HepG2 (cell line): ENCODE results near the gene ZBTB43. TPM values are rescaled to one million over a fixed set of nuclear protein-coding genes. Genes with fewer than 3 reads are reported as not detected.

Experiments used
- ADNP ChIP-seq: sonication (generic); formaldehyde crosslinking; IDR thresholded peaks from 2 replicates; pipeline ENCODE4 v1.4.0; 2020; ENCODE audit warnings: missing genetic modification reagents
- AKAP8 ChIP-seq: sonication (generic); formaldehyde crosslinking; IDR thresholded peaks from 2 replicates; pipeline ENCODE4 v1.5.1; 2020; ENCODE audit warnings: mild to moderate bottlenecking, missing genetic modification reagents
- DNMT1 ChIP-seq: sonication (generic); formaldehyde crosslinking; IDR thresholded peaks from 2 replicates; pipeline ENCODE4 v1.5.1; 2020; ENCODE audit warnings: mild to moderate bottlenecking, missing genetic modification reagents
- GABPA ChIP-seq, 2 experiments: IDR thresholded peaks; 2 replicates each; pipeline ENCODE4 v1.6.1; 2011 to 2016; ENCODE audit warnings: low read depth in 2 of 2, low read length in 1 of 2, missing biosample characterization in 1 of 2, missing genetic modification characterization in 1 of 2
- HHEX ChIP-seq: IDR thresholded peaks from 2 replicates; pipeline ENCODE4 v1.6.1; 2016; ENCODE audit warnings: control low read depth
- HMGA1 ChIP-seq: sonication (generic); formaldehyde crosslinking; conservative IDR thresholded peaks from 2 replicates; pipeline ENCODE4 v1.4.0; 2020; ENCODE audit warnings: missing genetic modification reagents
- HNF4A ChIP-seq: sonication (generic); formaldehyde crosslinking; IDR thresholded peaks from 2 replicates; pipeline ENCODE4 v1.4.0; 2020; ENCODE audit warnings: missing genetic modification reagents
- ISL2 ChIP-seq: sonication (generic); formaldehyde crosslinking; IDR thresholded peaks from 2 replicates; pipeline ENCODE4 v1.5.0; 2020; ENCODE audit warnings: missing genetic modification reagents
- KDM4B ChIP-seq: sonication (generic); formaldehyde crosslinking; IDR thresholded peaks from 2 replicates; pipeline ENCODE4 v1.4.0; 2020; ENCODE audit warnings: missing genetic modification reagents
- MAFG ChIP-seq: sonication (generic); formaldehyde crosslinking; IDR thresholded peaks from 2 replicates; pipeline ENCODE4 v1.5.1; 2020; ENCODE audit warnings: mild to moderate bottlenecking, missing genetic modification reagents
- MBNL3 ChIP-seq: fragments of 250-450 bp; sonication (Bioruptor Pico); conservative IDR thresholded peaks from 2 replicates; pipeline ENCODE4 v1.8.0; 2022; ENCODE audit warnings: mild to moderate bottlenecking, inconsistent platforms
- NR2F6 ChIP-seq, 2 experiments: IDR thresholded peaks; 2 replicates each; pipeline ENCODE4 v1.6.1; 2016; ENCODE audit warnings: antibody characterized with exemption in 1 of 2, mild to moderate bottlenecking in 1 of 2
- NR3C1 ChIP-seq: sonication (generic); formaldehyde crosslinking; IDR thresholded peaks from 2 replicates; pipeline ENCODE4 v1.4.0; 2020; ENCODE audit warnings: missing genetic modification reagents
- PPARG ChIP-seq: conservative IDR thresholded peaks from 2 replicates; pipeline ENCODE4 v1.6.1; 2016; ENCODE audit warnings: missing biosample characterization, missing genetic modification reagents
- SRF ChIP-seq: IDR thresholded peaks from 2 replicates; pipeline ENCODE4 v1.6.1; 2011; ENCODE audit warnings: mild to moderate bottlenecking, low read depth, low read length, moderate library complexity
- YEATS4 ChIP-seq: sonication (generic); formaldehyde crosslinking; IDR thresholded peaks from 2 replicates; pipeline ENCODE4 v1.4.0; 2020; ENCODE audit warnings: missing genetic modification reagents, borderline replicate concordance
- ZNF232 ChIP-seq: sonication (generic); formaldehyde crosslinking; IDR thresholded peaks from 2 replicates; pipeline ENCODE4 v1.4.0; 2020; ENCODE audit warnings: missing genetic modification reagents, borderline replicate concordance
- ZNF253 ChIP-seq: sonication (generic); formaldehyde crosslinking; IDR thresholded peaks from 2 replicates; pipeline ENCODE4 v1.8.0; 2022; ENCODE audit warnings: mild to moderate bottlenecking, missing genetic modification reagents, borderline replicate concordance
- ZNF329 ChIP-seq: sonication (generic); formaldehyde crosslinking; IDR thresholded peaks from 2 replicates; pipeline ENCODE4 v1.9.0; 2021; ENCODE audit warnings: low read depth, mild to moderate bottlenecking, missing genetic modification reagents
- ZNF335 ChIP-seq: sonication (generic); formaldehyde crosslinking; IDR thresholded peaks from 2 replicates; pipeline ENCODE4 v1.4.0; 2020; ENCODE audit warnings: missing genetic modification reagents
- ZNF383 ChIP-seq: sonication (generic); formaldehyde crosslinking; IDR thresholded peaks from 2 replicates; pipeline ENCODE4 v1.4.0; 2020; ENCODE audit warnings: missing genetic modification reagents, mild to moderate bottlenecking, borderline replicate concordance
- ZNF501 ChIP-seq: sonication (generic); formaldehyde crosslinking; IDR thresholded peaks from 2 replicates; pipeline ENCODE4 v1.5.1; 2020; ENCODE audit warnings: mild to moderate bottlenecking, moderate library complexity, missing genetic modification reagents
- ZNF530 ChIP-seq: sonication (generic); formaldehyde crosslinking; IDR thresholded peaks from 2 replicates; pipeline ENCODE4 v1.5.0; 2020; ENCODE audit warnings: low read depth, mild to moderate bottlenecking, missing genetic modification reagents
- ZNF562 ChIP-seq: sonication (generic); formaldehyde crosslinking; IDR thresholded peaks from 2 replicates; pipeline ENCODE4 v1.8.0; 2022; ENCODE audit warnings: missing genetic modification reagents, borderline replicate concordance
- ZNF652 ChIP-seq: IDR thresholded peaks from 2 replicates; pipeline ENCODE4 v1.6.1; 2016; ENCODE audit warnings: low read depth, borderline replicate concordance
- ZNF7 ChIP-seq: IDR thresholded peaks from 2 replicates; pipeline ENCODE4 v1.6.1; 2016; ENCODE audit warnings: missing biosample characterization, missing genetic modification reagents
- ZNF724P ChIP-seq: sonication (generic); formaldehyde crosslinking; IDR thresholded peaks from 2 replicates; pipeline ENCODE4 v1.8.0; 2022; ENCODE audit warnings: missing genetic modification reagents, borderline replicate concordance
- polyA plus RNA-seq, 8 experiments: library from polyadenylated mRNA; depleted of rRNA in 3 of 8; stranded (reverse) in 7 of 8; unstranded in 1 of 8; fragments of >200 nt; fragmentation: Illumina TruSeq in 4 of 8; extraction: Trizol in 4 of 8; gene quantifications; 2 replicates each; pipeline versions ENCODE4 v1.2.1 to v1.2.3, GENCODE V29; 2011 to 2016; ENCODE audit warnings: low read depth in 4 of 8, missing spikeins in 1 of 8, mixed read lengths in 1 of 8; ENCODE audit not compliant: insufficient read depth in 1 of 8
- total RNA-seq, 5 experiments: library from RNA; depleted of rRNA; stranded (reverse); fragments of >200 nt; fragmentation: Illumina TruSeq; extraction: Trizol; gene quantifications; 2 replicates each; pipeline ENCODE4 v1.2.3, GENCODE V29; 2016; ENCODE audit warnings: low read depth in 1 of 5
- TF ChIP-seq, protein P1 (sequence below): sonication (generic); formaldehyde crosslinking; IDR thresholded peaks from 2 replicates; pipeline ENCODE4 v1.5.1; 2020; ENCODE audit warnings: mild to moderate bottlenecking, missing genetic modification reagents, moderate library complexity

Gene ZBTB43
- total and polyA plus RNA-seq, 2 of the 13 experiments (the other 11 are each of a cell fraction or from before 2014, with no cell fraction given), result 7.1 to 31.4 TPM

DNA sequence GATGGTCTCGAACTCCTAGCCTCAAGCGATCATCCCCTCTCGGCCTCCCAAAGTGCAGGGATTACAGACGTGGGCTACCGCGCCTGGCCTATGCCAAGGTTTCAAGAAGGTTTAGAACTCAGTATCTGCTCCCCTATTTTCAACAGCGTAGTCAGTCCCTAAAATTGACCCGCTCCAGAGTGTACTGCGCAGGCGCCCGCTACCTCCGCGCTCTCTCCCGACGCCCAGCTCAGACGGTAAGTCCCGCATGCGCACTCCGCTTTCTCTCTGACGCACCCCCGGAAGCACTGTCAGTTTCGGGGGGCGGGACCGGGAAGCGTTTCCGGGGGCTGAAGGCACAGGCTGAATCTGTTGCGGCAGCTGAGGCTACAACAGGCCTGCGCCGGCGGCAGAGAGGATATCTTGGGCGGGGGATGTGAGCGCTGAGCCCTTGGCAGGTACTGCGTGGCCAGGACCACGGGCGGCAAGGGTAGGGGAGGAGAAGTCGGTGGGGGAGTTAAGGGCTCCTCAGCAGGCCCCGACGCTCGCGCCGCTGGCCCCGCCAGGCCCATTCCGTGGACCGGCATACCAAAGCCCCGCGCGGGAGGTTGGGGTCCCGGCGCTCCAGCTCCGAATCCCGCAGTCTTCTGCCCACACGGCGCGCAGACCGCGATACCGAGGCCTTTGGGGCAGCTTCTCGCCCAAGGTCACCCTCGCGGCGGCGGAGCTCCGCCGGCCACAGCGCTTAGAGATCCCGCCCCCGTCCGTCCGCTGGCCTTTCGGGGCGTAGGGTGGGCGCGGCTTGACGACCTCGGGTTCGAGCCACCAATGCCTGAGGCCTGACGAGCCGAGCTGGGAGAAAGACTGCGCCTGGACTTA lies at the start of gene ZBTB43 (continued):
- TF ChIP-seq NR2F6 (IDR thresholded peaks at IDR 0.05), result no peak
- TF ChIP-seq NR2F6 (CRISPR knock-in tag; IDR thresholded peaks at IDR 0.05), result no peak; the same call in 1 of the 2 replicates
- TF ChIP-seq SRF, result no peak
- TF ChIP-seq ZNF232 (CRISPR knock-in tag), result no peak
- TF ChIP-seq YEATS4 (CRISPR knock-in tag), result peak; percentile 11
- no peak for TF ChIP-seq NR3C1 (CRISPR knock-in tag)
- no peak for TF ChIP-seq ZNF7 (CRISPR knock-in tag)
- TF ChIP-seq PPARG (CRISPR knock-in tag), result 0 out of 2 replicates have a peak, but pooled peaks have one; percentile 11
- 0 out of 2 replicates have a peak, but pooled peaks have one; percentile 50 for TF ChIP-seq ZNF724P
- peak; percentile 8; the same call in 1 of the 2 replicates for TF ChIP-seq ADNP
- TF ChIP-seq DNMT1 (CRISPR knock-in tag), result peak; percentile 15; the same call in 1 of the 2 replicates
- no peak for TF ChIP-seq ZNF383 (CRISPR knock-in tag)
- no peak for TF ChIP-seq ZNF562 (CRISPR knock-in tag)
- peak; percentile 97 for TF ChIP-seq GABPA (IDR thresholded peaks at IDR 0.05; ENCODE audit: low read depth, low read length)
- TF ChIP-seq GABPA (CRISPR knock-in tag; IDR thresholded peaks at IDR 0.05; ENCODE audit: low read depth), result peak; percentile 99
- TF ChIP-seq MBNL3 (CRISPR knock-in tag), result no peak
- TF ChIP-seq ZNF329 (CRISPR knock-in tag), result 0 out of 2 replicates have a peak, but pooled peaks have one; percentile 35
- TF ChIP-seq AKAP8 (CRISPR knock-in tag), result peak; percentile 14; the same call in 1 of the 2 replicates
- TF ChIP-seq ISL2 (CRISPR knock-in tag), result no peak
- no peak for TF ChIP-seq ZNF530
- no peak for TF ChIP-seq HNF4A (CRISPR knock-in tag)
- no peak for TF ChIP-seq ZNF652 (CRISPR knock-in tag)
- no peak; the same call in 1 of the 2 replicates for TF ChIP-seq ZNF501
- TF ChIP-seq ZNF335 (CRISPR knock-in tag), result no peak
- no peak for TF ChIP-seq MAFG (CRISPR knock-in tag)
- TF ChIP-seq HHEX (CRISPR knock-in tag), result no peak
- TF ChIP-seq, protein P1, sequence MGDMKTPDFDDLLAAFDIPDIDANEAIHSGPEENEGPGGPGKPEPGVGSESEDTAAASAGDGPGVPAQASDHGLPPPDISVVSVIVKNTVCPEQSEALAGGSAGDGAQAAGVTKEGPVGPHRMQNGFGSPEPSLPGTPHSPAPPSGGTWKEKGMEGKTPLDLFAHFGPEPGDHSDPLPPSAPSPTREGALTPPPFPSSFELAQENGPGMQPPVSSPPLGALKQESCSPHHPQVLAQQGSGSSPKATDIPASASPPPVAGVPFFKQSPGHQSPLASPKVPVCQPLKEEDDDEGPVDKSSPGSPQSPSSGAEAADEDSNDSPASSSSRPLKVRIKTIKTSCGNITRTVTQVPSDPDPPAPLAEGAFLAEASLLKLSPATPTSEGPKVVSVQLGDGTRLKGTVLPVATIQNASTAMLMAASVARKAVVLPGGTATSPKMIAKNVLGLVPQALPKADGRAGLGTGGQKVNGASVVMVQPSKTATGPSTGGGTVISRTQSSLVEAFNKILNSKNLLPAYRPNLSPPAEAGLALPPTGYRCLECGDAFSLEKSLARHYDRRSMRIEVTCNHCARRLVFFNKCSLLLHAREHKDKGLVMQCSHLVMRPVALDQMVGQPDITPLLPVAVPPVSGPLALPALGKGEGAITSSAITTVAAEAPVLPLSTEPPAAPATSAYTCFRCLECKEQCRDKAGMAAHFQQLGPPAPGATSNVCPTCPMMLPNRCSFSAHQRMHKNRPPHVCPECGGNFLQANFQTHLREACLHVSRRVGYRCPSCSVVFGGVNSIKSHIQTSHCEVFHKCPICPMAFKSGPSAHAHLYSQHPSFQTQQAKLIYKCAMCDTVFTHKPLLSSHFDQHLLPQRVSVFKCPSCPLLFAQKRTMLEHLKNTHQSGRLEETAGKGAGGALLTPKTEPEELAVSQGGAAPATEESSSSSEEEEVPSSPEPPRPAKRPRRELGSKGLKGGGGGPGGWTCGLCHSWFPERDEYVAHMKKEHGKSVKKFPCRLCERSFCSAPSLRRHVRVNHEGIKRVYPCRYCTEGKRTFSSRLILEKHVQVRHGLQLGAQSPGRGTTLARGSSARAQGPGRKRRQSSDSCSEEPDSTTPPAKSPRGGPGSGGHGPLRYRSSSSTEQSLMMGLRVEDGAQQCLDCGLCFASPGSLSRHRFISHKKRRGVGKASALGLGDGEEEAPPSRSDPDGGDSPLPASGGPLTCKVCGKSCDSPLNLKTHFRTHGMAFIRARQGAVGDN (CRISPR knock-in tag), result peak; percentile 89
- peak; percentile 10; the same call in 1 of the 2 replicates for TF ChIP-seq ZNF253
- TF ChIP-seq KDM4B, result 0 out of 2 replicates have a peak, but pooled peaks have one; percentile 44
- TF ChIP-seq HMGA1 (CRISPR knock-in tag), result no peak
